Prostate gland (tissue), 2 donors: ENCODE measurements around the gene LIMD2. TPM values are rescaled to one million over a fixed set of nuclear protein-coding genes. Genes with fewer than 3 reads are reported as not detected.

Experiments
- DNase-seq: peaks from one replicate; pipeline ENCODE4 v3.0.0-alpha.2; 2019; ENCODE audit warnings: low spot score
- H3K27ac ChIP-seq, 2 donors: fragments of 200-600 bp; sonication (generic); 2 replicates each; pipeline ENCODE4 v1.5.1; 2017 to 2019
- H3K27me3 ChIP-seq: fragments of 200-600 bp; sonication (generic); replicated peaks from 2 replicates; pipeline ENCODE4 v1.5.1; 2019; ENCODE audit not compliant: insufficient read depth
- H3K36me3 ChIP-seq, 2 donors: fragments of 200-600 bp; sonication (generic); 1 replicate in 1 of 2; 2 replicates in 1 of 2; pipeline versions ENCODE4 v1.5.1 to v1.8.1; 2017 to 2019
- H3K4me1 ChIP-seq: fragments of 200-600 bp; sonication (generic); replicated peaks from 2 replicates; pipeline ENCODE4 v1.5.1; 2019
- H3K4me3 ChIP-seq, 2 donors: fragments of 200-600 bp; sonication (generic); 2 replicates each; pipeline ENCODE4 v1.5.1; 2017 to 2019
- H3K9me3 ChIP-seq: fragments of 200-600 bp; sonication (generic); 2 replicates; pipeline ENCODE4 v1.5.1; 2017
- POLR2A ChIP-seq: fragments of 450-650 bp; IDR thresholded peaks from one replicate; pipeline ENCODE4 v1.6.1; 2016; ENCODE audit warnings: antibody characterized with exemption, mild to moderate bottlenecking
- POLR2AphosphoS5 ChIP-seq: sonication (generic); formaldehyde crosslinking; IDR thresholded peaks from one replicate; pipeline ENCODE4 v1.6.1; 2017; ENCODE audit warnings: antibody characterized with exemption
- WGBS: methylation state at CpG from one replicate; pipeline ENCODE4 v1.1.5; 2018; 5-methylcytosine and 5-hydroxymethylcytosine counted together
- intact Hi-C: fragments of 100-400 bp; cut with DNase I; formaldehyde crosslinking; loops from one replicate; pipeline ENCODE4 v1.14.2; 2022
- total RNA-seq, 2 donors: library from RNA; depleted of rRNA; stranded (reverse); fragments of >200 nt; gene quantifications; one replicate each; pipeline ENCODE4 v1.1.0, GENCODE V29; 2016
- TF ChIP-seq, protein P1 (sequence below), 4 experiments: fragments of 200-600 bp in 2 of 4; fragments of 450-650 bp in 2 of 4; sonication (generic) in 2 of 4; IDR thresholded peaks; 1 replicate in 3 of 4; 2 replicates in 1 of 4; pipeline ENCODE4 v1.5.1; 2016 to 2019; ENCODE audit warnings: antibody characterized with exemption in 4 of 4, mild to moderate bottlenecking in 2 of 4, moderate library complexity in 2 of 4

The LIMD2 gene
- total RNA-seq, 2 donors from 2014 or later: 29.9 to 51.9 TPM

DNA sequence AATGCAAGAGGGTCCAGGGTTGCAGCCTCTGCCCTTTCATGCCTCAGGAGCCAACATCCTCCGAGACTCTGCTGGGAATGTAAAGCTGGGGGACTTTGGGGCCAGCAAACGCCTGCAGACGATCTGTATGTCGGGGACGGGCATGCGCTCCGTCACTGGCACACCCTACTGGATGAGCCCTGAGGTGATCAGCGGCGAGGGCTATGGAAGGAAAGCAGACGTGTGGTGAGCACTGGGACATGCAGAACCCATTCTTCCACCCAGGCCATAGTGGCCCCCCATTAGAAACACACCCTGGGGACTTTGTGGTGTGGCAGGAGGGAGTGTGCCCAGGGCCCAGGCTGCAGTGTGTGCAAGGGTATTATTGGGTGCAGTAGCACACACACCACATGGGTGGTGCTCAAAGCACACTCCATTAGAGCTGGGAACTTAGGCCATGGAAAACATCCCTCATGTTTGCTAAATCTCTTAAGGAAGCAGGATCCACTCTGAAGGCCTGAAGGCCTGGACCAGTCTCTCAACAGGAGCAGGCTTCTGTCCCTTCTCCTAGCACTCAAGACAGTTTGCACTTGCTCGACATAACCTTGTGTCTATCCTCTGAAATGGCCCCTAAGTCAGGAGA is 7.6 kb downstream of the LIMD2 start:
- H3K27ac ChIP-seq: no peak overlapping the region
- no peak overlapping the region for H3K4me3 ChIP-seq
- H3K4me1 ChIP-seq: no peaks in the 10 kb centered on the region
- no peak for TF ChIP-seq POLR2A
- no peak for TF ChIP-seq POLR2AphosphoS5
- TF ChIP-seq, protein P1, sequence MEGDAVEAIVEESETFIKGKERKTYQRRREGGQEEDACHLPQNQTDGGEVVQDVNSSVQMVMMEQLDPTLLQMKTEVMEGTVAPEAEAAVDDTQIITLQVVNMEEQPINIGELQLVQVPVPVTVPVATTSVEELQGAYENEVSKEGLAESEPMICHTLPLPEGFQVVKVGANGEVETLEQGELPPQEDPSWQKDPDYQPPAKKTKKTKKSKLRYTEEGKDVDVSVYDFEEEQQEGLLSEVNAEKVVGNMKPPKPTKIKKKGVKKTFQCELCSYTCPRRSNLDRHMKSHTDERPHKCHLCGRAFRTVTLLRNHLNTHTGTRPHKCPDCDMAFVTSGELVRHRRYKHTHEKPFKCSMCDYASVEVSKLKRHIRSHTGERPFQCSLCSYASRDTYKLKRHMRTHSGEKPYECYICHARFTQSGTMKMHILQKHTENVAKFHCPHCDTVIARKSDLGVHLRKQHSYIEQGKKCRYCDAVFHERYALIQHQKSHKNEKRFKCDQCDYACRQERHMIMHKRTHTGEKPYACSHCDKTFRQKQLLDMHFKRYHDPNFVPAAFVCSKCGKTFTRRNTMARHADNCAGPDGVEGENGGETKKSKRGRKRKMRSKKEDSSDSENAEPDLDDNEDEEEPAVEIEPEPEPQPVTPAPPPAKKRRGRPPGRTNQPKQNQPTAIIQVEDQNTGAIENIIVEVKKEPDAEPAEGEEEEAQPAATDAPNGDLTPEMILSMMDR (IDR thresholded peaks at IDR 0.05): no peak
- intact Hi-C loops: no loop called here
- peaks cover 34 to 52% of the 10 kb centered on the region in 2 donors for H3K36me3 ChIP-seq
- DNase-seq: no peak
- no peaks in the 10 kb centered on the region for H3K9me3 ChIP-seq
- WGBS: 90% methylated on average over 11 of the region's 11 CpGs
- H3K27me3 ChIP-seq: no peaks in the 10 kb centered on the region

DNA sequence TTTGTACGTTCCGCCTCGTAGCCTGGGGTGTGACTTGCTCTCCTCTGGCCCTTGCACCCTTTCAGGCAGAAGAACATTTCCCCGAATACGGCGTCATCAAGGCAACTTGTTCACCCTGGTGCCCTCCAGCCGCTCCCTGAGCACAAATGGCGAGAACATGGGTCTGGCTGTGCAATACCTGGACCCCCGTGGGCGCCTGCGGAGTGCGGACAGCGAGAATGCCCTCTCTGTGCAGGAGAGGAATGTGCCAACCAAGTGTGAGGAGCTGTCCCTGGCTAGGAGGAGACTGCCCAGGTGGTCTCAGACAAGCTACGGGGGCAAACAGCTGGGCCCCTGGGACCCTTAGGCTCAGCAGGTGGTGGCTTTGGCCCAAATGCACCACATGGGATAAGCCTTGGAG is 10.4 kb downstream of the LIMD2 start:
- peaks cover 34 to 51% of the 10 kb centered on the region in 2 donors for H3K36me3 ChIP-seq
- TF ChIP-seq POLR2AphosphoS5 (no peak), POLR2A (no peak)
- TF ChIP-seq, protein P1 (IDR thresholded peaks at IDR 0.05): no peak
- no peaks in the 10 kb centered on the region for H3K9me3 ChIP-seq
- intact Hi-C loops: no loop called here
- no peak overlapping the region for H3K4me3 ChIP-seq
- WGBS: 95% methylated on average over 14 of the region's 14 CpGs
- no peaks in the 10 kb centered on the region for H3K27me3 ChIP-seq
- H3K27ac ChIP-seq: no peak overlapping the region
- DNase-seq: no peak
- peaks cover 14% of the 10 kb centered on the region for H3K4me1 ChIP-seq

DNA sequence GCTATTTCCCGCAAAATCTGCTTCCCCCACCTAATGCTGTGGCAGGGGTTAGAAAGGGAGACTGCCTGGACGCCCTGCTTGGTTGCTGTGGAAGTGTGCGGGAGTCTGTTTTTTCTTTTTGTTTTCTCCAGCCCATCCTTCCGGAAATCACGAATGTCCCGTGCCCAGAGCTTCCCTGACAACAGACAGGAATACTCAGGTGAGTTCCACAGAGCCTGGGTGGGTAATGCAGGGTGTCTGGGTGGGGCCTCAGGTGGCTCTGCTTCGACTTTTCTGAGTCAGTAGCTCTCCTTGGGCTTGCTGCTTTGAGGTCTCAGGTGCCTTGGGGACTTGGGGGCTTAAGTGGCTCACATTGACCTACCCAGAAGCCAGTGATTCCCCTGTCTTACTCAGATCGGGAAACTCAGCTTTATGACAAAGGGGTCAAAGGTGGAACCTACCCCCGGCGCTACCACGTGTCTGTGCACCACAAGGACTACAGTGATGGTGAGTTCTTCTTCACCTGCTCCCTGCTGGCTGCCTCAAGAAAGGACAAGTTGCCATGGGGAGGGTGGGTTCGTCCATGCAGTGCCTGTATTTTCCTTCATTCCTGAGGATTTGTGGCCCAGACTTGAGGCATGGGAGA is 11.4 kb downstream of the LIMD2 start:
- Histone ChIP-seq H3K27me3 (no peaks in the 10 kb centered on the region), H3K9me3 (no peaks in the 10 kb centered on the region), H3K4me1 (peaks cover 14% of the 10 kb centered on the region), H3K27ac (no peak overlapping the region), H3K36me3 (peaks cover 24 to 45% of the 10 kb centered on the region in 2 donors), H3K4me3 (no peak overlapping the region)
- intact Hi-C loops: no loop called here
- no peak for DNase-seq
- WGBS: 81% methylated on average over 12 of the region's 12 CpGs
- TF ChIP-seq, protein P1 (IDR thresholded peaks at IDR 0.05): no peak
- TF ChIP-seq POLR2AphosphoS5 (no peak), POLR2A (no peak)

DNA sequence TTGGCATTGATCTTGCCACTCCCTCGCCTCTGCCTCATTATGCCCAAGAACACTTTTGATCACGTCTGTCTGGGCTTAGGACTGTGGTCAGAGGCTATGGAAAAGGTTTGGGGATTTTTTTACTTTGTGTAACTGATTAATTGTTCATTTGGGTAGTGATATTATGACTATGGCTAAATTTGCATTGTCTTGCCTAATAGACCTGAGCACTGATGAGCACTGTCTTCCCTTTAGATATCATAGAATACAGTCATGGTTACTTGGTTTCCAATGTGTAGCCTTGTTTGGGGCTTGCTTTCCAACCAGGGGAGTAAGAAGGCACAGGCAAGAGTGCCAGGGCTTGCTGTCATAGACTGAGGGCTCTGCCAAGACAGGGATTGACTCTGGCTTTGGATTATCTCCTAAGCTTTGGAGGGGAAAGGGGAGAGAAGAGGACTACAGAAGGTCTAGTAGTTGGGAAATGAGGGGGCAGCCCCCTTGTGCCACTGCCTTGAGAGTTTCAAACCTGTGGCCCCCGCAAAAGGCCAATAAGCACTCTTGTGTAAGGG is 13.7 kb downstream of the LIMD2 start:
- H3K27ac ChIP-seq: no peak overlapping the region
- intact Hi-C loops: no loop called here
- WGBS: 86% methylated on average over 3 of the region's 3 CpGs
- H3K9me3 ChIP-seq: no peaks in the 10 kb centered on the region
- no peak for DNase-seq
- TF ChIP-seq POLR2A (no peak), POLR2AphosphoS5 (no peak)
- TF ChIP-seq, protein P1 (IDR thresholded peaks at IDR 0.05): no peak
- no peaks in the 10 kb centered on the region for H3K27me3 ChIP-seq
- H3K36me3 ChIP-seq: peaks cover 25% of the 10 kb centered on the region in 2 donors
- no peak overlapping the region for H3K4me3 ChIP-seq
- H3K4me1 ChIP-seq: peaks cover 14% of the 10 kb centered on the region
